Fibroblast of mammary gland (primary cell): ENCODE results near the gene CERS6.
A peak's percentile ranks its signal among the peaks of the same experiment; 100 is the strongest.

Source experiments
- DNase-seq: peaks from one replicate; pipeline ENCODE4 v3.0.0-alpha.2; 2010; ENCODE audit warnings: low read depth
- H3K4me3 ChIP-seq: 2 replicates; pipeline ENCODE4 v1.5.1; 2011; ENCODE audit warnings: low read depth, mild to moderate bottlenecking, low read length, moderate library complexity; ENCODE audit not compliant: control insufficient read depth
- CTCF ChIP-seq: conservative IDR thresholded peaks from 2 replicates; pipeline ENCODE4 v1.5.1; 2011; ENCODE audit warnings: low read depth, low read length, inconsistent platforms; ENCODE audit not compliant: control insufficient read depth, insufficient read depth

CERS6 gene

DNA sequence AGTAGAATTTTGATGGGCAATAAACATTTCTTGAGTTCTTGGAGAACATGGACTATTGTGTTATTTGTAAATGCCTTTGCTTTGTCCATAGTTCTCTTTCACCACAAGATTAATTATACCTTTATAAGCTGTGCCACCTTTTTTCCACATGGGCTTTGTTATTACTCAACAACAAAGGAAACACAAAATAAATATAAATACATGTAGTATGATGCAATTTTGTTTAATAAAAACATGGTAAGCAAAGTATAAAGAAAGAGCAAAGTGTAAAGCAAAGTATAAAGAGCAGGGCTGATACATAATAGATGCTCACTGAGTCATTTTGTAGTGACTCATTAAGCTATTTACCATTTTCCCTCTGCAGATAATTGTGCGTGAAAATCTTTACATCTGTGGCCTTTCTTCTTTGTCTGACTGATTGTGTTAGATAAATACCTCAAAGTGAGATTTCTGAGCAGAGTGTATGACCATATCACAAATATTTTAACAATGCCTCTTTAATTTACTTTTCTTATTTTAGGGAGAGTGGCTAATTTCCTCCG lies 80.9 kb downstream of the CERS6 start:
- peak; percentile 37 for DNase-seq
- no peak overlapping the region for H3K4me3 ChIP-seq
- no peak for TF ChIP-seq CTCF

GRCh38 chr2:168538133-168538532 lies 82.1 kb downstream of the CERS6 start:
- TF ChIP-seq CTCF = no peak
- DNase-seq = no peak

DNA sequence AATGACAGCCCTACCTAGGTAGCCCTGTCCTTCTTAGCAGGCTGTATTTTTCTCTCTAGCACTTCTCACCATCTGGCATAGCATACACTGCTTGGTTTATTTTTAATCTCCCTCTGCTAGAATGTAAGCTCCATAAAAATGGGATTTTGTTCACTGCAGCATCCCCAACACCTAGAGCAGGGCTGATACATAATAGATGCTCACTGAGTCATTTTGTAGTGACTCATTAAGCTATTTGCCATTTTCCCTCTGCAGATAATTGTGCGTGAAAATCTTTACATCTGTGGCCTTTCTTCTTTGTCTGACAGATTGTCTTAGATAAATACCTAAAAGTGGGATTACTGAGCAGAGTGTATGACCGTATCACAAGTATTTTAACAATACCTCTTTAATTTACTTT lies 82.5 kb downstream of the CERS6 start:
- DNase-seq = peak; percentile 32
- no peak overlapping the region for H3K4me3 ChIP-seq
- TF ChIP-seq CTCF = no peak

More at GRCh38 chr2:168538133-168538532, 82.1 kb downstream of the CERS6 start:
- H3K4me3 ChIP-seq = no peak overlapping the region

- no peak overlapping the region for H3K4me3 ChIP-seq
- TF ChIP-seq CTCF = no peak
- DNase-seq = no peak
These were observed 83.9 kb downstream of the CERS6 start for GRCh38 chr2:168539945-168540344.

DNA sequence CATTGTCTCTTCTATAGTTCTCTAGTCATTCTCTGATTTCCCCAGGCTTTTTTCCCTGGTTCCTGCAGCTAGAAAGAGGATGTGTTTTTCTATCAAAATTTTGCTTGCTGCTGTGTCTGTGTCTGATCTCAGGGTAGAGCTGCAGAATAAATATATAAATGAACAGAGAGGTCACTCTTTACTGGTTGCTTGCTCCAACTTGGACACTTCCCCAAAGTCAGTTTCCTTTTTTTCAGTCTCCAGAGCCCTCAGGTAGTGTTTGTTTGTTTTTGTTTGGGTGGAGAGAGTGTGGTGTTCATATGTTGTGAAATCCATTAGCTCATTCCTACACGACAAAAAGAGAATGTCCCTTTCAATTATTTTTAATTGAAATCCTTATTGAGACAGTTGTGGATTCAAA lies 85.8 kb downstream of the CERS6 start:
- DNase-seq = no peak
- no peak overlapping the region for H3K4me3 ChIP-seq
- TF ChIP-seq CTCF = no peak

GRCh38 chr2:168543037-168543436 lies 87.0 kb downstream of the CERS6 start:
- no peak for TF ChIP-seq CTCF
- no peak overlapping the region for H3K4me3 ChIP-seq
- no peak for DNase-seq

- no peak overlapping the region for H3K4me3 ChIP-seq
- DNase-seq = no peak
- no peak for TF ChIP-seq CTCF
These were observed 87.9 kb downstream of the CERS6 start for GRCh38 chr2:168543935-168544334.
